CD4-positive, alpha-beta memory T cell (primary cell): ENCODE measurements around the gene SLC9C1. TPM values are rescaled to one million over a fixed set of nuclear protein-coding genes. Genes with fewer than 3 reads are reported as not detected.

ENCODE experiments used
- CTCF ChIA-PET: fragments of 350-600 bp; sonication (Branson Sonifier 250); formaldehyde crosslinking; loops from one replicate; lab custom pipeline; 2021; ENCODE audit warnings: inconsistent platforms; ENCODE audit not compliant: partially characterized antibody; lab: Charles Lee
- POLR2A ChIA-PET: fragments of 350-600 bp; sonication (Branson Sonifier 250); formaldehyde crosslinking; loops from one replicate; lab custom pipeline; 2021; ENCODE audit not compliant: partially characterized antibody; lab: Charles Lee
- DNase-seq, 5 donors: peaks; one replicate each; pipeline versions ENCODE4 v3.0.0 to v3.0.0-alpha.2; 2020 to 2022; ENCODE audit warnings: mixed read lengths in 1 of 5
- H3K27ac ChIP-seq: one replicate; pipeline ENCODE4 v1.7.0; 2013; ENCODE audit warnings: low read depth, low read length
- H3K27me3 ChIP-seq: 2 replicates; pipeline ENCODE4 v1.7.0; 2013; ENCODE audit warnings: mild to moderate bottlenecking, low read length, moderate library complexity; ENCODE audit not compliant: insufficient read depth
- H3K36me3 ChIP-seq: 2 replicates; pipeline ENCODE4 v1.7.0; 2013; ENCODE audit warnings: mild to moderate bottlenecking, low read length, moderate library complexity; ENCODE audit not compliant: insufficient read depth
- H3K4me1 ChIP-seq: 2 replicates; pipeline ENCODE4 v1.7.0; 2013; ENCODE audit warnings: mild to moderate bottlenecking, low read length, moderate library complexity; ENCODE audit not compliant: insufficient read depth
- H3K4me3 ChIP-seq, 2 donors: one replicate each; pipeline ENCODE4 v1.7.0; 2013; ENCODE audit warnings: low read length in 2 of 2, mild to moderate bottlenecking in 1 of 2
- H3K9me3 ChIP-seq, 2 donors: one replicate each; pipeline ENCODE4 v1.7.0; 2013; ENCODE audit warnings: low read length in 2 of 2, control low read depth in 1 of 2; ENCODE audit not compliant: control insufficient read depth in 1 of 2
- H3K27ac Mint-ChIP-seq, 7 donors: one replicate each; pipeline ENCODE4 v1.8.0; 2020 to 2021; ENCODE audit warnings: mixed read lengths in 7 of 7, mild to moderate bottlenecking in 6 of 7, inconsistent platforms in 3 of 7, moderate library complexity in 3 of 7
- H3K27me3 Mint-ChIP-seq, 2 donors: one replicate each; pipeline ENCODE4 v1.8.0; 2020 to 2021; ENCODE audit warnings: mixed read lengths in 2 of 2
- H3K36me3 Mint-ChIP-seq, 2 donors: one replicate each; pipeline ENCODE4 v1.8.0; 2020 to 2021; ENCODE audit warnings: mixed read lengths in 2 of 2, inconsistent platforms in 1 of 2, mild to moderate bottlenecking in 1 of 2
- H3K4me1 Mint-ChIP-seq, 4 donors: one replicate each; pipeline ENCODE4 v1.8.0; 2020 to 2021; ENCODE audit warnings: mixed read lengths in 4 of 4, mild to moderate bottlenecking in 1 of 4
- H3K4me3 Mint-ChIP-seq, 8 donors: one replicate each; pipeline ENCODE4 v1.8.0; 2020 to 2021; ENCODE audit warnings: mixed read lengths in 8 of 8, mild to moderate bottlenecking in 7 of 8, moderate library complexity in 6 of 8, inconsistent platforms in 3 of 8
- H3K9me3 Mint-ChIP-seq, 8 donors: one replicate each; pipeline ENCODE4 v1.8.0; 2020 to 2021; ENCODE audit warnings: mixed read lengths in 8 of 8, mild to moderate bottlenecking in 5 of 8, inconsistent platforms in 3 of 8, moderate library complexity in 1 of 8
- intact Hi-C: fragments of 100-400 bp; cut with micrococcal nuclease; formaldehyde crosslinking; loops from one replicate; pipeline ENCODE4 v1.15.1; 2023
- polyA plus RNA-seq, 2 donors: library from polyadenylated mRNA; unstranded; fragments of 300-500 nt; fragmentation: Illumina TruSeq; gene quantifications; one replicate each; pipeline ENCODE4 v1.2.3, GENCODE V29; 2021
- total RNA-seq, 2 experiments: library from RNA; stranded (reverse); gene quantifications; one replicate each; pipeline ENCODE4 v1.2.3, GENCODE V29; 2021

The SLC9C1 gene
- total and polyA plus RNA-seq, 4 experiments from 2014 or later, result not detected

- intact Hi-C loops, result loop anchor here (1.0 kb wide), 2 partner anchors 19 to 889 kb away; a partner anchor contains a TSS
- Histone ChIP-seq H3K36me3 (peaks cover 8% of the 10 kb centered on the region), H3K4me1 (peaks cover 98% of the 10 kb centered on the region), H3K27me3 (no peaks in the 10 kb centered on the region), H3K4me3 (peak overlapping the region in 1 of 2 donors; percentile 11), H3K27ac (peak overlapping the region; percentile 67), H3K9me3 (no peaks in the 10 kb centered on the region)
- H3K4me1 Mint-ChIP-seq, result peaks cover 77 to 97% (median 88%) of the 10 kb centered on the region in 4 donors
- POLR2A ChIA-PET, result interaction anchor here (1.3 to 1.7 kb wide), 3 partner anchors 10 to 369 kb away, joined by 3 to 4 read pairs (median 4); partner anchors contain the start of gene BTLA
- H3K27me3 Mint-ChIP-seq, result no peaks in the 10 kb centered on the region
- H3K27ac Mint-ChIP-seq, result peak overlapping the region; percentile 78 to 97 (median 95)
- no peaks in the 10 kb centered on the region for H3K9me3 Mint-ChIP-seq
- DNase-seq, result no peak
- H3K36me3 Mint-ChIP-seq, result peaks cover 23 to 29% of the 10 kb centered on the region in 2 donors
- peak overlapping the region; percentile 49 to 74 (median 58) for H3K4me3 Mint-ChIP-seq
- CTCF ChIA-PET, result interaction anchor here (3.7 to 4.3 kb wide), 2 partner anchors 8 to 19 kb away, joined by 23 to 26 read pairs; no protein-coding TSS in a partner anchor
Measured at GRCh38 chr3:112129925-112130637, 163.9 kb downstream of the SLC9C1 start.

GRCh38 chr3:112128843-112129727 lies 164.9 kb downstream of the SLC9C1 start:
- Mint-ChIP-seq H3K27me3 (no peaks in the 10 kb centered on the region), H3K27ac (peak overlapping the region; percentile 78 to 97 (median 95)), H3K9me3 (no peaks in the 10 kb centered on the region), H3K4me3 (peak overlapping the region in 7 of 8 donors; percentile 38 to 74 (median 59)), H3K4me1 (peaks cover 70 to 93% (median 82%) of the 10 kb centered on the region in 4 donors), H3K36me3 (peaks cover 29 to 35% of the 10 kb centered on the region in 2 donors)
- Histone ChIP-seq H3K4me3 (no peak overlapping the region), H3K27ac (peak overlapping the region; percentile 67), H3K9me3 (no peaks in the 10 kb centered on the region), H3K27me3 (no peaks in the 10 kb centered on the region), H3K4me1 (peaks cover 93% of the 10 kb centered on the region), H3K36me3 (peaks cover 13% of the 10 kb centered on the region)
- POLR2A ChIA-PET, result interaction anchor here (0.8 to 2.8 kb wide), 7 partner anchors 9 to 433 kb away, joined by 3 to 10 read pairs (median 4); partner anchors contain the start of genes ATG3 and SLC35A5
- DNase-seq, result peak; percentile 78 to 86 (median 82)
- CTCF ChIA-PET, result interaction anchor here (1.3 to 4.3 kb wide), 4 partner anchors 9 to 22 kb away, joined by 3 to 26 read pairs (median 14); no protein-coding TSS in a partner anchor
- intact Hi-C loops, result loop anchor here (1.0 kb wide), 2 partner anchors 18 to 890 kb away; a partner anchor contains a TSS

- Mint-ChIP-seq H3K4me3 (peak overlapping the region; percentile 51 to 76 (median 70)), H3K27ac (peak overlapping the region; percentile 78 to 97 (median 95)), H3K9me3 (no peaks in the 10 kb centered on the region), H3K4me1 (peaks cover 61 to 84% (median 73%) of the 10 kb centered on the region in 4 donors), H3K27me3 (no peaks in the 10 kb centered on the region), H3K36me3 (peaks cover 42% of the 10 kb centered on the region in 2 donors)
- POLR2A ChIA-PET, result interaction anchor here (0.7 to 2.8 kb wide), 8 partner anchors 10 to 434 kb away, joined by 3 to 10 read pairs (median 4); partner anchors contain the start of genes ATG3, BTLA and SLC35A5
- no peaks in the 10 kb centered on the region for H3K9me3 ChIP-seq
- DNase-seq, result no peak
- peaks cover 80% of the 10 kb centered on the region for H3K4me1 ChIP-seq
- intact Hi-C loops, result loop anchor here (2.0 kb wide), 1 partner anchor 53 kb away; no protein-coding TSS in a partner anchor
- H3K27me3 ChIP-seq, result no peaks in the 10 kb centered on the region
- H3K4me3 ChIP-seq, result no peak overlapping the region
- CTCF ChIA-PET, result interaction anchor here (1.3 to 4.3 kb wide), 5 partner anchors 8 to 55 kb away, joined by 3 to 26 read pairs (median 4); no protein-coding TSS in a partner anchor
- peak overlapping the region; percentile 67 for H3K27ac ChIP-seq
- H3K36me3 ChIP-seq, result peaks cover 25% of the 10 kb centered on the region
Measured at GRCh38 chr3:112127522-112128494, 166.2 kb downstream of the SLC9C1 start.

- H3K27me3 ChIP-seq, result no peaks in the 10 kb centered on the region
- H3K9me3 ChIP-seq, result no peaks in the 10 kb centered on the region
- Mint-ChIP-seq H3K4me3 (peak overlapping the region; percentile 58 to 76 (median 71)), H3K4me1 (peaks cover 63 to 81% (median 73%) of the 10 kb centered on the region in 4 donors), H3K27me3 (no peaks in the 10 kb centered on the region), H3K27ac (peak overlapping the region; percentile 78 to 97 (median 90)), H3K9me3 (no peaks in the 10 kb centered on the region), H3K36me3 (peaks cover 50 to 52% of the 10 kb centered on the region in 2 donors)
- ChIA-PET POLR2A (no interaction called here), CTCF (interaction anchor here (0.6 to 3.7 kb wide), 3 partner anchors 11 to 20 kb away, joined by 3 to 23 read pairs (median 5); no protein-coding TSS in a partner anchor)
- no peak for DNase-seq
- intact Hi-C loops, result loop anchor here (2.0 kb wide), 1 partner anchor 52 kb away; no protein-coding TSS in a partner anchor
- H3K4me1 ChIP-seq, result peaks cover 72% of the 10 kb centered on the region
- H3K27ac ChIP-seq, result peak overlapping the region; percentile 67
- peaks cover 26% of the 10 kb centered on the region for H3K36me3 ChIP-seq
- H3K4me3 ChIP-seq, result no peak overlapping the region
Measured at GRCh38 chr3:112126511-112126911, 167.5 kb downstream of the SLC9C1 start.

- Mint-ChIP-seq H3K27ac (peak overlapping the region; percentile 27 to 95 (median 74)), H3K36me3 (peaks cover 44 to 50% of the 10 kb centered on the region in 2 donors), H3K9me3 (no peaks in the 10 kb centered on the region), H3K4me1 (peaks cover 62 to 79% (median 71%) of the 10 kb centered on the region in 4 donors), H3K4me3 (peak overlapping the region in 2 of 8 donors; percentile 20 to 40), H3K27me3 (no peaks in the 10 kb centered on the region)
- Histone ChIP-seq H3K9me3 (no peaks in the 10 kb centered on the region), H3K4me1 (peaks cover 72% of the 10 kb centered on the region), H3K27ac (no peak overlapping the region), H3K4me3 (no peak overlapping the region), H3K36me3 (peaks cover 26% of the 10 kb centered on the region), H3K27me3 (no peaks in the 10 kb centered on the region)
- ChIA-PET CTCF (interaction anchor here (1.2 to 2.8 kb wide), 6 partner anchors 8 to 14 kb away, joined by 3 to 15 read pairs (median 7); partner anchors contain the start of gene GCSAM), POLR2A (interaction anchor here (0.6 to 3.3 kb wide), 2 partner anchors 8 to 441 kb away, joined by 3 to 18 read pairs; partner anchors contain the start of gene GCSAM)
- DNase-seq, result no peak
- intact Hi-C loops, result no loop called here
Measured at GRCh38 chr3:112124907-112125607, 169.0 kb downstream of the SLC9C1 start.
